Stimulated activated CD4-positive, alpha-beta T cell treated with anti-CD3 and anti-CD28 coated beads, TNF-alpha, amount 100 ng/mL, for 48 hours (primary cell): ENCODE results near the gene TRPV4.

Experiments
- DNase-seq, 3 donors: peaks; one replicate each; pipeline ENCODE4 v3.0.0-alpha.2; 2020; ENCODE audit warnings: low read depth in 3 of 3

TRPV4 gene

DNA sequence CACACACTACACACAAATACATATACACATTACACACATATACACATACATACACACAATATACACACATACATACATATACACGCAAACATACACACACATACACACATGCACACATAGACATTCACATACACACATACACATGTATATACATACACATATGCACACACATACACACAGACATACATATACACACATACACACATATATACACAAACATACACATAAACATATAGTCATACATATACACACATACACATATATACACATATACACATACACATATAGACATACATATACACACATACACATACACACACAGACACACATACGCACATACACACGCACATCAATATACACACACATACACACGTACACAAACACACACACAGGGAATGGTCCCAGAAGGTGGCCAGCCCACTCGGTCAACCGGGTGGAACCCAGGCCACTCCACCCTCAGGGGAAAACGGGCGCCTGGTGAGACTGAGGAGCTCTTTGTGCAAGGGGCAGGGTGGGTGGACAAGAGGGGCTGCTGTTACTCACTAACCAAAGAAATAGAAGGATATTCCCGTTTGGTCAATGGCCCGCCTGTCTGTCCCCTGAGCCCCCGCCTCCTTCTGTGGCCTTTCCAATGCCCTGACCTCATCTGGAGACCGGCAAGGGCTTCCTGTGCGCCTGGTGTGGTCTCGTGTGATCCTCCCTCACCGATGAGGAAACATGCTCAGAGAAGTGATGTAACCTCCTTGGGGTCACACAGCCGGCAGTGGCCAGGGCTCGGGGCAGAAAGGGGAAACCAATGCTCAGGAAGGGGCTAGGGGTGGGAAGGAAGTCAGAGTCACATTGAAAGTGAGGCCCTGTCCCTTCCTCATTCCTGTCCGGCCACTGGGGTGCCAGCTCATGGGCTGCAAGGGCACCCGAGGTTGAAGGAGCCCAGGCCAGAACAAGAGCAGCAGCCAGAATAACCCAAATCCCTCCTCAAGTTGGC, 5.3 kb downstream of the TRPV4 start:
- no peak for DNase-seq

DNA sequence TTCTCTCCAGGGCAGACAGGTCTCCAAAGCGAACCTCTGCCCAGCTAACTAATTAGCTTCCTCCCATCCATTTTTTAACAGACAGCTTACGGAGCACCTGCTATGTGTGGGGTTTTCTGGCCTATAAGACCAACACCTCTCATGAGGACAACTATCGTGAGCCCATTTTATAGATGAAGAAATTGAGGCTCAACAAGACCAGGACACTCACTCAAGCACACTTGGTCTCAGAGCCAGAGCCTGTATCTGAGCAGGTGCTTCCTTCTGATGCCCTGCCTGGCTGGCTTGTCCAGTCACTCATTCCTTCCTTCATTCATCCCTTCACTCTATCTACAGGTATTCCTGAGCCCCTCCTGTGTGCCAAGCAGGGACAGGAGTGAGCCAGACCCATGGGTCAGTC, 6.1 kb downstream of the TRPV4 start:
- no peak for DNase-seq

DNA sequence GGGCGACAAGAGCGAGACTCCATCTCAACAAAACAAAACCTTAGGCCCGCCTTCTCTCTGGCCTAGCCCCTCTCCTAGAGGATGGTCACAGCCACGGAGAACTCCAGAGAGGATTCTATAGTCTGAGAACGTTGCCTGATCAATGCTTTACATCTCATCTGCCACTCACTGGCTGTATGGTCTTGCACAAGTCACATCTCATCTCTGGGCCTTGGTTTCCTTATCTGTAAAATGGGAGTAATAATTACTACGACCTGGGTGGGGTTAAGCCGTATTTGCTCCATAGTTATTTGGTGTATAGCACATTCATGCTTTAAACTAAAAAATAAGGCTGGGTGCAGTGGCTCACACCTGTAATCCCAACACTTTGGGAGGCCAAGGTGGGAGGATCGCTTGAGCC, 8.5 kb downstream of the TRPV4 start:
- DNase-seq: no peak

DNA sequence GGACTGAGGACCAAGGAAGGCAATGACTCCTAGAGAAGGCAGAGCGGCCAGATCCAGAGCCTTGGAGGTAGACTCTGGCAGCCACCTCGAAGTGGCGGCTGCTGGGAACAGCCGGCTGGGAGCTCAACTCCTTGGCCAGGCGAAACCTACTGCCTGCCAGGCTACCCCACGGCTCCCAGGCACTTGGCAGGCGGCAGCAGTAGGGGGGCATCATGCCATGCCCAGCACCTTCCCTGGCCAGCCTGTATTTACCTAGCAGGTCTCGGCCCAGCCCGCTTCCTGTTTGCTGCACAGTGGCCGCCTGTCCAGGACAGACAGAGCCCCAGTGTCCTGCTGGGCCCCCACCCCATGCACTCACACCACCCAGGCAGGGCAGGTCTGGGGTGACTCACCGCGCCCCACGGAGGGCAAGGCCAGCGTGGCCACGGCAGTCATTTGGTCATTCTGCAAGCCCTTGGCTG, 10.2 kb downstream of the TRPV4 start:
- DNase-seq: no peak

DNA sequence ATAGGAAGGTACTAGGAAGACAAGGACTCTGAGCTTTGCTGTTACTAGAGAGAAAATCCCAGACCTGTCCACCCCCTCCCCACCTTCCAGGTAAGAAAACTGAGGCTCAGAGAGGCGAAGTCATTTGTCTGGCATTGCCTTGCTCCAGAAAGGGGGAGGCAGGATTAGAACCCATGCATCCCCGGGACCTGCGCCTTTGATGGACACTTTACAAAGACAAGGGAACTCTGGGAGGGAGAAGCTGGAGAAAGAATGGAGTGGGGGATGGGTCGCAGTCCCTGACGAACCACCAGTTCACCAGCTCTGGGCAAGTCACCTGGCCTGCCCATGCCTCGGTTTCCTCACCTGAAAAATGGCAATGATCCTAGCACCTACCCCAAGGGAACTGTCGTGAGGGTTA, 10.8 kb downstream of the TRPV4 start:
- DNase-seq: no peak

DNA sequence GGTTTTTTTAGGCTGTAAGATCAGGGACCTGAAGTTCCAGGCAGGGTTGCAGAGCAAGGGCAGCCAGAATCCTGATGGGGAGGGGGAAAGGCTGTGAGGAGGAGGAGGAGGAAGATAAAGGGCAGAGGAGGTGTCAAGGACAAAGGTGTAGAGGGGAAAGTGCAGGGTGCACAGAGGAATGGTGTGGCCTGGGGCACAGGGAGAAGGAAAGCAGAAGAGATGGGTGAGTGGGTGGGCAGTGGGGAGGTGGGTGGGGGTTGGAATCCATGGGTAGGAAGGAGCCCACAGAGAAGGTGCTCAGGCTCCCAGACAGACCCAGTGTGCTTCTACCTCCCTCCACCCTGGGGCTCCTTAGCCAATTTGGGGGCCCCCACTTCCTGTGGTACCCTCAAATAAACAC, 11.2 kb downstream of the TRPV4 start:
- DNase-seq: no peak

DNA sequence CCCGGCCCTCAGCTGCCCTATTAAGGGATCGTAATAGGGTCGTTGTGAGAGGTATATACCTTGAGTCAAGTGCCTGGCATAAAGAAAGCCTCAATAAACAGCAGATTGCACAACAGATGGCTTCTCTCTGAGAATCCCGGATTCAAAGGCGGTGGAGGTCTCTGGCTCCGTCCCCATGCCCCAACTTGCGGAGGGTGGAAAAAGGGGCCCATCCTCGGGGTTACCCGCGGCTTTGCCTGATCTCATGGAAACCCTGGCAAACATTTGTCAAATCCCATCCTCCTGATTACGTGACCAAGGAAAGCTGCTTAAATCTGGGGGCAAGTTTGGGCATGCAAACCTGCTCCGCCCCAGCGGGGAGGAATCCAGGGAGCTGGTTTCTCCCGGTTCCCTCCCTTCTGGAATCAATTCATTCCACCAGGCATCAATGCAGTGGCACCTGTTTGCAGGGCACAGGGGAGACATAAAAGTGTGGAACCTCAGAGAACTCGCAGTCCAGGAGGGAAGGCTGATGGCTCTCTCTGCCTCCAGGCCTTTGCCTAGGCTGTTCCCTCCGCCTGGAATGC, 12.3 kb downstream of the TRPV4 start:
- DNase-seq: no peak

DNA sequence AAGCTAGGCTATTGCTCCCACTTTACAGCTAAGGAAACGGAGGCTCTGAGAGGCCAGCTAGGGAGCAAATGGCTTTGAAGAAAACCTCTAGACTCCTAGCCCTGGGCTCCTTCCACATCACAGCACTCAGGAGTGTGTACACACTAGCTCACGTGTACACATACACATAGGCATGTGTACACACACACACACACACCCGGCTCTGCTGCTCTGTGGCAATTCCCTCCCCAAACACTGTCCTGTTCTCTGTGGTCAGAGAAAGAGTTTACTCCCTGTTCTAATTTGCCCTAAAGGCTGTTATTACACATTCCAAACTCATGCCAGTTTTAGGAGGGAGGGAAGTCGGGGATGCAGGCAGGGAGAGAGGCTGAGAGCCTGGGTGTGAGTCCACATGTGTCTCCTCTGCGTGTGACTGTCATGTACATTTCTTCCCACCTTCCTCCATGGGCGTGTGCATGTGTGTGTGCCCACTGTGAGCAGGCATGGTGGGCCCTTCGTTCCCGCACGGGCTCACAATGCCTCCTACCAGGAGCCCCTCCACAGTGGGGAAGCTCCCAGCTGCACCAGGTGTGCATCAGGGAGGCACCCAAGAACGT, 14.2 kb downstream of the TRPV4 start:
- DNase-seq: no peak

DNA sequence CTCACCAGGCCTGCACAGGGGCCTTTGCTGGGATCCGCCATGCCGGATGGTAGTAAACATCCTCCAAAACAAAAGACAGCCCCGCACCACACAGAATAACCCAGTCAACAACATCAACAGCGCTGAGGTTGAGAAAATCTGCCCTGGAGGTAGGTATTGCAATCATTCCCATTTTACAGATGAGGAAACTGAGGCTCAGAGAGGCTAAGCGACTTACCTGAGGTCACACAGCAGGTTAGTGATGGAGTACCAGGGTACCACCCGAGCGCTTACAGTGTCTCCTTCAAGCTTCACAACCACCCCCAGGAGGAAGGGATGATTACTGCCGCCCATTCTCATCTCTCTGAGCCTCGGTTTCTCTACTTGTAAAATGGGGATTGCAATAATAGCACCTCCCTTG, 14.9 kb downstream of the TRPV4 start:
- no peak for DNase-seq

DNA sequence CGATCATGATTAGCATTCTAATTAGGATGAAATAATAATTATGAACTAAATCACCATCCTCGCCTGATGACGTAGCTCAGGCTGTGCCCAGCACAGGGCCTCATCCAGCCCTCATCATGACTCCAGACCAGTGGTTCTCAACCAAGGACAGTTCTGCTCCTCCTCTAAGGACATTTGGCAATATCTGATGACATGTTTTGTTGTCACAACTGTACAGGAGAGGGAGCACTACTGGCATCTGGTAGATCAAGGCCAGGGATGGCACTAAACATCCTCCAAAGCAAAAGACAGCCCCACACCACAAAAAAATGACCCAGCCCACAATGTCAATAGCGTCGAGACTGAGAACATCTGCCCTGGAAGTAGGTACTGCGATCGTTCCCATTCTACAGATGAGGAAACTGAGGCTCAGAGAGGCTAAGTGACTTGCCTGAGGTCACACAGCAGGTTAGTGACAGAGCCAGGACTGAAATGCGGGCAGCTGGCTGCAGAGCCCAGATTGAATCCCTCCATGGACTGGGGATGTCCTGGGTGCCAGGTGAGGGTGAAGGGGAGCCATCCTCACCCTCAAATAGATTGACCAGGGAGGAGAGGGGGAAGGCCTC, 15.5 kb downstream of the TRPV4 start:
- no peak for DNase-seq

DNA sequence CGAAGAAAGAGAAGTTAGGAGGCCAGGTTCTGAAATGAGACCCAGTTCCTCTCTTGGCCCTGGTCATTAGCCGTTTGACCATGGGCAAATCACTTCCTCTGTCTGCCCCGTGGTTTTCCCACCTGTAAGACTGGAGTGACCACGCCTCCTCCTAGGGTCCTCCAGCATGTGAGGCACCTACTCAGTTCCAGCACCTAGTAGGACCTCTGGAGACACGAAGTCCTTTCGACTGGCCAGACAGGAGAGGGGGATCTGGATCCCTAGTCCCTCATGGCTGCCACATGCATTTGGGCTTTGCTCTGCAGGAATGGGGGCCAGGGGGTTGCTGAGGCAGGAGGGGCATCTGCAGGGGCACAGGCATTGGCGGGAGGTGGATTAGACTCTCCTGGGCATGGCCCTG, 16.3 kb downstream of the TRPV4 start:
- DNase-seq: no peak

DNA sequence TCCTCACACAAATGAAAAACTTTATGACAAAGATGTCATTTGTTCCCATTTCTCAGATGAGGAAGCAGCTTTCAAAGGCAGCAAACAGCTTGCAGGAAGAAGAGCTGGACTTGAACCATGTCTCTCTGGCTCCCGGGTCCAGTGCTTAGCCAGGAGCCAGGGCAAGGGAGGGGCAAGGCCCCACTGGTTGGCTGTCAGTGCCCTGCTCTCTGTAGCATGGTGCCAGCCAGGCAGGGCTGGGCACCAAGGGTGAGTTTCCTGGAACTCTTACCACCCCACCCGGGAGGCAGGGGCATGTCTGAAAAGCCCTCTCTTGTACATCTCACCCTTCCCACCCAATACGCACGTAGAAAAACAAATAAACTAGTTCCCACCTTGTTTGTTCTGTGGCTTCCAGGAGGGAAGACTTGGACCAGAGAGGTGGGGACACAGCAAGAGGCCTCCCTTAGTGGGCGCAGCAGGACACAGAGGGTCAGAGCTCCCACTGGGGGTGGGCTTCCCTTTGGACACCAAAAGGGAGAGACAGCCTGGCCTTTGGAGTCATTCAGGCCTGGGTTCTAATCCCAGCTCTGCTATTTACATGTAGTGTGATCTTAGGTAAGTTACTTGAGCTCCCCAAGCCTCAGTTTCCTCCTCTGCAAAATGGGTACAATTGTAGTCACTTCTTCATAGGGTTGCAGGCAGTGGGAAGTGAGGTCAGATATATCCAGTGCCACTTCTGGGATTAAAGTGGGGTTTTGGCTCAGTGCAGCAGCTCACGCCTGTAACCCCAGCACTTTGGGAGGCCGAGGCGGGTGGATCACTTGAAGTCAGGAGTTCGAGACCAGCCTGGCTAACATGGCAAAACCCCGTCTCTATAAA, 17.2 kb downstream of the TRPV4 start:
- no peak for DNase-seq

DNA sequence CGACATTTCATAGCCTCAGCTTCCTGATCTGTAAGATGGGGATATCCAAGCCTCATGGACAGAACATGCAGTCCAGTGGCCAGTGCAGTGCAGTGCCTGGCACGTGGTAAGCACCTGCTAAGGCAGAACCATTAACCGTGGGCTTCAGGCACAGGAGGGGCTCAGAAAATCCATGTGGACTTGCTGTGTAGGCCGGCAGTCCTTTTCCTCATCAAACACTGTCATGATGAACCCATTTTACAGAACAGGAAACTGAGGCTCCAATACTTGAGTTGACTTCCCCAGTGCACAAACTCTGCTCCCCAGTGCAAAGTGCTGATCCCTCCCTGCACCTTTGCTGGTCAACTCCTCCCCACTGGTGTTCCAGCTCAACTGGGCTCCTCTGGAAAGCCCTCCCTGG, 18.0 kb downstream of the TRPV4 start:
- DNase-seq: no peak

DNA sequence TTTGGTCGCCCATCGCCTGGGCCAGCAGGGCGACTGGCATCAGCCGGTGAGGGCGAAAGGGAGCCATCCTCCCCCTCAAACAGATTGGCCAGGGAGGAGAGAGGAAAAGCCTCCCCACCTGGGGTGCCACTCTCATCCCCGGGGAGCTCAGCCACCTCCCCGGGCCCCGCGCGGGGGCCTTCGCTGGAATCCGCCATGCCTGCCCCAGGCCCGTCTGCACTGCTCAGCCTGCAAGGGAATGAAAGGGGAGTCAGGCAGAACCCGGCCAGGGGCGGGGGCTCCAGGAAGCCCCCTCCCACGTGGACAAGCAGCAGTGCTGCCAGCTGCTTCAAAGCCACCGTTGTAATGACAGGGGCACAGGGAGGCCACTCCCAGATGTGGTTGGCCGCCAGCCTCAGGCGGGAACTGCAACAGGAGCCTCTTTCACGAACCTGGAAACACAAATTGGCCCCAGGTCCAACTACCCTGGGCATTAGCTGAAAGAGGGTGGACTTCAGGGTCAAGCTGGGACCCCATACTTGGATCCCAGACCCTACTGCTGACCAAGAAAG, 18.5 kb downstream of the TRPV4 start:
- no peak for DNase-seq

DNA sequence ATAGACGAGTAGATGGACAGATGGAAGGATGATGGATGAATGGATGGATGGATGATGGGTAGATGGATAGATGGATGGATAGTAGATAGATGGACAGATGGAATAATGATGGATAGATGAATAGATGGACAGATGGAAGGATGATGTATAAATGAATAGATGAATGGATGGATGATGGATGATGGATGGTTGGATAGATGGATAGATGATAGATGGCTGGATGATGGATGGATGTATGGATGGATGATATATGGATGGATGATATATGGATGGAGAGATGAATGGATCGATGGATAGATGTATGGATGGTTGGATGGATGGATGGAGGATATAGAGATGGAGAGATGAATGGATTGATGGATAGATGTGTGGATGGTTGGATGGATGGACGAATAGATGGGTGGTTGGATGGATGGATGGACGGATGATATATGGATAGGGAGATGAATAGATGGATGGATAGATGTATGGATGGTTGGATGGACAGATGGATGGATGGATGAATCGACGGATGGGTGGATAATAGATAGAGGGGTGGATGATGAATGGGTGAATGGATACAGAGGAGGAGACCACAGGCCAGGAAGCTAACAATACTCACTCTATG, 19.3 kb downstream of the TRPV4 start:
- DNase-seq: no peak

DNA sequence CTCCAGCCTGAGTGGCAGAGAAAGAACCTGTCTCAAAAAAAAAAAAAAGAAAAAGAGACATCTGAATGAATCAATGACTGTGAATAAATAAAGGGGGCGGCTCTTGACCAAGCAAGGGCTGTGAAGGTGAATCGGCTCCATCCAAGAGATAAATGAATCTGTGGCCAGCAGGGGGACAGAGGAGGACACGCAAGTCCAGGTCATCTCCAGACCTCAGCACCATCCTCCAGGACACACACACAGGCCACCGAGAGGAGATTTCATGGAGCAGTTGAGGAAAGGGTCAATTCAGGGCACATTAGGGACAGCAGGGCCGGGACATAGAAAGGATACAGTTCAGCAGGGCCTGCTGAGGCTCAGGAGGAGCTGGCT, 21.6 kb downstream of the TRPV4 start:
- no peak for DNase-seq

DNA sequence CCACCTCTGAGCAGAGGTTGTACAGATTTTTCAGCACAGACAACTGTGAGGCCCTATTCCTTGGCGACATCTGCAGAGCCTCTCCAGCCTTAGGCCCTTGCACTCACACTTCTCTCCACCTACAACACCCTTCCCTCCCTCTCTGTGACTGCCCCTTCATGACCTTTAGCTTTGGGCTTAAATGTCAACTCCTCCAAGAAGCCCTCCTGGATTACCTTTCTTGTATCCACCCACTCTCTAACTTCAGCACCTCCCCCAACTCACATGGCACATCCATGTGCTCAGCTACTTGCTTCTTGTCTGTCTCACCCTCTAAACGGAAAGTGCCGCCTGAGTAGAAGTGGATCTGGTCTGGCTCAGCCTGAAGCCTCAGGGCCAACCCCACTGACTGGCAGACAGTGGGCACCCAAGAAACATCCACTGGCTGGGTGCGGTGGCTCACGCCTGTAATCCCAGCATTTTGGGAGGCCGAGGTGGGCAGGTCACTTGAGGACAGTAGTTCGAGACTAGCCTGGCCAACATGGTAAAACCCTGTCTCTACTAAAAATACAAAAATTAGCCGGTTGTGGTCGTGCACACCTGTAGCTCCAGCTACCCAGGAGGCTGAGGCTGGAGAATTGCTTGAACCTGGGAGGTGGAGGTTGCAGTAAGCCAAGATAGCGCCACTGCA, 22.1 kb downstream of the TRPV4 start:
- DNase-seq: no peak

DNA sequence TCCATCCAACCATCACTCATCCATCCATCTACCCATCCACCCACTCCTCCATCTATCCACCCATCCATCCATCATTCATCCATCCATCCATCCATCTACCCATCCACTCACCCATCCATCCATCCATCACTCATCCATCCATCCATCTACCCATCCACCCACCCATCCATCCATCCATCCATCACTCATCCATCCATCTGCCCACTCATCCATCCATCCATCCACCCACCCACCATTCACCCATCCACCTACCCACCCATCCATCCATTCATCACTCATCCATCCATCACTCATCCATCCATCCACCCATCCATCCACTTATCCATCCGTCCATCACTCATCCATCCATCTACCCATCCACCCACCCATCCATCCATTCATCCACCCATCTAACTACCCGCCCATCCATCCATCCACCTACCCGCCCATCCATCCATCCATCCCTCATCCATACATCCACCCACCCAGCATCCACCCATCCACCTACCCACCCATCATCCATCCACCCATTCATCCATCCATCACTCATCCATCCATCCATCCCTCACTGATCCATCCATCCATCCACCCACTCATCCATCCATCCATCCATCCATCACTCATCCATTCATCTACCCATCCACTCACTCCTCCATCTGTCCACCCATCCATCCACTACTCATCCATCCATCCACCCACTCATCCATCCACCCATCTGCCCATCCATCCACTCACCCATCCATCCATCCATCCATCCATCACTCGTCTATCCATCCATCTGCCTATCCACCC, 24.1 kb downstream of the TRPV4 start:
- no peak for DNase-seq

DNA sequence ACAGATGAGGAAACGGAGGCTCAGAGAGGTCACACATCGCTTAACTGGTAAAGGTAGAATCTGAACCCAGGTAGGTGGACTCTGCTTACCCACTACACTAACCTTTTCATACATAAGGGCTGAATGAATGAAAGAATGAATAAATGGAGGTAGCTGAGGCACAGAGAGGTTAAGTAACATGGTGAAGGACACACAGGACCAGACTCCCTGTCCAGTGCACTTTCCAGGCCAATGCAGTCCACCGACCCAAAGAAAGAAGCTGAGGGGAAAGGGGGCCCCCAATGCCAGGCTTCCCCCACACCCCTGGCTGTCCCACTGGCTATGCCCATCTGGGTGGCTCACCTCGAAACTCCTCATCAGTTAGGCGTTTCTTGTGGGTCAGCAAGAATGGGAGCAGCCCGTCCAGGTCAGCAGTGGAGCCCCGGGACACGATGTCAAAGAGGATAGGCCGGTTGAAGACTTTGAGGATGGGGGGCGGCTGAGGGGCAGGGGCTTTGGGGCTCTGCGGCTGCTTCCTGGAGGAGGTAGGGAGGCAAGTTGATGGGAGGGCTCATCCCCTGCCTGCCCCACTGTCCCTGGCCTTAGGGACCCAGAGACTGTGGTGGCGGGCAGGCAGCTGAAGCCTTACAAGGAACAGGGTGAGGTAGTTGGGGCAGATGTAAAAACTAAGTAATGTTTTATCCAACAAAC, 25.1 kb downstream of the TRPV4 start:
- no peak for DNase-seq
